BJ (cell line): Measurements from ENCODE around the gene SPNS2. TPM values are rescaled to one million over a fixed set of nuclear protein-coding genes. Genes with fewer than 3 reads are reported as not detected.

Source experiments
- CTCF ChIA-PET: fragments of 350-600 bp; formaldehyde crosslinking; extraction: SDS; loops from one replicate; lab custom pipeline; 2021; ENCODE audit warnings: antibody characterized with exemption, inconsistent platforms; lab: Yijun Ruan, JAX
- POLR2A ChIA-PET: fragments of 300-600 bp; sonication (Branson Sonifier 250); formaldehyde crosslinking; extraction: SDS; loops from one replicate; lab custom pipeline; 2021; ENCODE audit warnings: antibody characterized with exemption; lab: Charles Lee
- DNase-seq: peaks from one replicate; pipeline ENCODE4 v3.0.0-alpha.2; 2011; ENCODE audit warnings: low read depth
- H3K27me3 ChIP-seq: 2 replicates; pipeline ENCODE4 v1.6.0; 2011; ENCODE audit warnings: low read length; ENCODE audit not compliant: control insufficient read depth, insufficient read depth
- H3K36me3 ChIP-seq: 2 replicates; pipeline ENCODE4 v1.5.1; 2011; ENCODE audit warnings: low read length; ENCODE audit not compliant: control insufficient read depth, insufficient read depth
- H3K4me3 ChIP-seq: 2 replicates; pipeline ENCODE4 v1.5.1; 2011; ENCODE audit warnings: low read depth, mild to moderate bottlenecking, control low read depth, low read length
- CTCF ChIP-seq: IDR thresholded peaks from 2 replicates; pipeline ENCODE4 v1.5.1; 2011; ENCODE audit warnings: low read depth, mild to moderate bottlenecking, control low read depth, inconsistent platforms, low read length, moderate library complexity; ENCODE audit not compliant: insufficient read depth
- polyA plus RNA-seq: library from polyadenylated mRNA; depleted of rRNA; stranded (reverse); fragments of >200 nt; gene quantifications from 2 replicates; pipeline ENCODE4 v1.2.3, GENCODE V29; 2011

SPNS2 gene
- polyA plus RNA-seq, 1 experiment, result not detected

DNA sequence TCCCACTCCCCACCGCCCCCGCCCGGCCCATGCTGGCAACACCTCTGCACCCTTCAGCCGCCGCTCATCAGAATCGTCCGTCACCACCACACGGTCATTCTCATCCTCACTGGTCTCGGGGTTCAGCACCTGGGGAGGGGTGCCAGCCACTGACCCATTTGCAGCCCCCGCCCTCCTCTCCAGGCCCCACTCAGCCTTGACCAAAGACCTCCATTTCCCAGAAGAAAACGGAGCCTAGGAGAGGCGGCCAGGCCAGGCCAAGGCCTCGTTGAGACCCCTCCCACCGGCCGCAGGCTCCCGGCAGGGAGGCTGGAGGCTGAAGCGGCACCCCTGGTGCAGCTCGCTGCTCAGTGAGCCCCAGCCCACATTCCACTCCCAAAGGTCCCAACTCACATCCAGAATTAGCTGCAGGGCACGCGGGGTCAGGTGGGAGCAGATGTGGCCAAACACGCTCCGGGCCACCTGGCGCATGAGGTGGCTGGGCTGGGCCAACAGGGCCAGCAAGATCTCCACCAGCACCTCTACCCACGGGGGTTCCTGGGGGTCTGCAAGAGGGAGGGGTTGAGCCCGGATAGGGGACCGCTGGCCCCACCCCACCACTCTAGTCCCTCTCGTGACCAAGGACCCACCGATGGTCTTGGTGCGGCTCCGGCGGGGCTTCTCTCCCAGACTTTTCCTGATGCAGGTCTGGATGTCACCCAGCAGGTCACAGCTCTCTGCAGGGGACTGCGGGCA is 46.7 kb downstream of the SPNS2 start:
- POLR2A ChIA-PET, result no interaction called here
- H3K4me3 ChIP-seq, result no peak overlapping the region
- CTCF ChIA-PET, result interaction anchor here (1.0 kb wide), 1 partner anchor 20 kb away, joined by 3 read pairs; no protein-coding TSS in a partner anchor
- H3K27me3 ChIP-seq, result no peaks in the 10 kb centered on the region
- H3K36me3 ChIP-seq, result peaks cover 51% of the 10 kb centered on the region
- TF ChIP-seq CTCF, result no peak
- DNase-seq, result no peak

DNA sequence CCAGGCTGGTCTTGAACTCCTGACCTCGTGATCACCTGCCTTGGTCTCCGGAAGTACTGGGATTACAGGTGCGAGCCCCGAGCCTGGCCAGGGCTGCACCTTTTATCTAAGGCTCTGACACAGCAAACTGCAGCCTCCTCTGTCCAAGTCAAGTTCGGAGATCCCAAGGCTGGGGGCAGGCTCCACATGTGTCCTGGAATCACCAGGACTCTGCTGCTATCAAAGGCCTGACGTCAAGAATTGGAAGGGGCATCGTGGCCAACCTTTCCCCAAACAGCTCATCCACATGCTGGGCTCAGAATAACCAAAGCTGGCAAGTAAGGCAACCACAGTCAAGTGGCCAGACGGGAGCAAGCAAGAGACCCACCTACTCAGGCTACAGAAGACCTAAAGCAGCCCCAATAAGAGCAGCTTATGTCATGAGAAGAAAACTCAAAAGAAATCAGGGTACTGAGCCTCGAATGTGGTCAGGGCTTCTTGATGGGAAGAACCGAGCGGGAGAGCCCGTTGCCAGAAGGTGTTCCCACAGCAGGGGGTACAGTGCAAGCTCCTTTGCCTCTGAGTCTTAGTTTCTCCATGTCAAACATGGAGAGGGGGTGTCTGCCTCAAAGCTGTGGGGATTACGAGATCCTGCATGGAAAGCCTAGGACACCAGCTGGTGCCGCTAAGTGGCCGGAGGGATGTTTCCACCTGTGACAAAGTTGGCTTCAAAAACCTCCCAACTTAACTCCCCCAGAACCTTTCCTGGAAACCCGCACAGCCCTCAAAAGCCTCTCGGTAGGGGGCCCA is 48.6 kb downstream of the SPNS2 start:
- no peaks in the 10 kb centered on the region for H3K27me3 ChIP-seq
- POLR2A ChIA-PET, result no interaction called here
- no peak overlapping the region for H3K4me3 ChIP-seq
- peaks cover 56% of the 10 kb centered on the region for H3K36me3 ChIP-seq
- CTCF ChIA-PET, result no interaction called here
- no peak for TF ChIP-seq CTCF
- no peak for DNase-seq

DNA sequence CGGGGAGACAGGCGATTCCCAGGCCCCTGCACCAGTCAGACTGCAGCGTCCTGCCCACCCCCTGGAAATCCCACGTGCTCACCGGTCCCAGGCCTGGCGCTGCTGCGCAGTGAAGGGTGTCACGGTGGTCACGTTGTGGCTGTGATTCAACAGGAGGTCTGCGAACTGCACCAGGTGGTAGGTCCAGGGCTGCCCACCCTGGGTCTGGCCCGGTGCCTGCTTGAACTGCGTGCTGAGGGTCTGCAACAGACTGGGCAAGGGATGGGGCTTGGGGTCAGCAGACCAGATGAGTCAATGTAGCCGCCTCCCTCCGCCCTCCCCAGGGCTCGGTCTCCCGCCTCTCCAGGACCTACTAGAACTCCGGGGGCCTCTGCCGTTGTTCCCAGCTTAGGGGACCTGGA is 49.4 kb downstream of the SPNS2 start:
- ChIA-PET POLR2A (no interaction called here), CTCF (no interaction called here)
- Histone ChIP-seq H3K4me3 (no peak overlapping the region), H3K27me3 (no peaks in the 10 kb centered on the region), H3K36me3 (peaks cover 51% of the 10 kb centered on the region)
- DNase-seq, result no peak
- TF ChIP-seq CTCF, result no peak

DNA sequence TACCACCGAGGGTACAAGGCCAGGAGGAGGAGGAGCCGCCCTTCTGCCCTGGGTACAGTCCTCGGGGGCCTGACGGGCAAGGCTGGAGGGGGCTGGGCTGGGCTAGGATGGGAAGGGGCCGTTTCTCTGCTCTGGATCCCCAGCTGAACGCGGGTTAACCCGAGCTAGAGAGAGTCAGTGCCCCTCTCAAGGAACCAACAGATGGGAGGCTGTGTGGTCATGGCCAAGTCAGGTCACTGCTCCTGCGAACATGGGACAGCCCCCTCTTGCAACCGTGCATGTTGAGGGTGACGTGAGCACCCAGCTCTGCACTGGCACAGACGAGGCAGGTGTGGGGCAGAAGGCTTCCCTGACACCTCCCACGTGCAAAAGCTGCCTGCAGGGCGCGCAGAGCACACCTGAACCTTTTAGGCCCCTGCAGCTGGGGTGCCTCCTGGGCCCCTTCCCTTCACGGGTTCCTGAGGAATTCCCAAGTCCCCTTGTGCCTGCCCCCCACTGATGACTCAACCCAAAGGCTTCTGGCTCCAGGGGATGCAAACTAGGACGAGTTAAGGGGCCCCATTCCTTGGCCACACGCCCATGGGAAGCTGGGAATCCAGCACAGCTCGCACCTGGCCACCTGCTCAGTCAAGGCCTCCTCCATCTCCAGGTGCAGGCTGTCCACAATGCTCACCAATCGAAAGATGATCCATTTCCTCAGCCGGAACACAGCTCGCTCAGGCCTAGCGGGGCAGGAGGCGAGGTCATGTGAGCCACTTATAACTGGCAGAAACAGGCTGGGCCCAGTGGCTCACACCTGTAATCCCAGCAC is 50.2 kb downstream of the SPNS2 start:
- no peak for DNase-seq
- CTCF ChIA-PET, result interaction anchor here (1.4 to 1.7 kb wide), 2 partner anchors 18 to 128 kb away, joined by 4 read pairs; no protein-coding TSS in a partner anchor
- no peaks in the 10 kb centered on the region for H3K27me3 ChIP-seq
- TF ChIP-seq CTCF, result no peak
- no peak overlapping the region for H3K4me3 ChIP-seq
- POLR2A ChIA-PET, result no interaction called here
- H3K36me3 ChIP-seq, result peaks cover 50% of the 10 kb centered on the region
